GM12873 (cell line): Measurements from ENCODE around the gene JADE2.

ENCODE experiments used
- CTCF ChIP-seq: IDR thresholded peaks from 2 replicates; pipeline ENCODE4 v1.5.1; 2012; ENCODE audit warnings: low read depth, mild to moderate bottlenecking, moderate library complexity, low read length, control low read depth; ENCODE audit not compliant: insufficient read depth; ENCODE audit errors: missing control alignments

The JADE2 gene

DNA sequence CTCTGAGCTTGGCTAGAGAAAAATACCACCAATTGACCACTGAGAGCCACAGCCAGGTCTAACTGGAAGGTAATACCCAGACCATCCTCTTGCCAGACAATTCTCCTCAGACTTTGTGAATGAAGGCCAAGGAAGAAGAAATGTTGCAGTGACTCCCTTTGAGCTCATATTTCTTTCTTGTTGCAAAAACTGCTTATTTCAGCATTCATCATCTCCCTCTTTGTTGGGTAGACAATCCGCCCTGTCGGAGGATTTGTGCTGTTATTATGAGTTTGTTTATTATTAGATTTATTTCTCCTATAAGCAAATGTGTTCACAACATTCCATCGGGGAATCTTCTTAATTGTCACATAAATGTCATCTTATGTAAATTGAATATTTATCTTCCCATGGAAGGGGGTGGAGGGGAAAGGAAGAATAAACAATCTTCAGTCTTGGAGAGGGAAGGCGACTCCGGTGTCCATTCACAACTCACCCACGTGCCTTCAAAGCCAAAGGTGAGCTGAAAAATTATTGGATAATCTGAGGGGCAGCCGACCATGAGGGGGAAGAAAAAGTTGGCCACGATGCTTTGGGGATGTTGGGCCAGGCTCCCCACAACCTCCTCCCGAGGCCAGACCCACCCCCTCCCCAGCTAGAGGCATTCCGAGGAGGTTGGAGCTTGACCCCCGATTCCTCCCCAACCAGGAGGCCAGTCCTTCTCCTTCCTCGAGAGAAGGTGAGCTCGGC is 1.8 kb upstream of the JADE2 start:
- TF ChIP-seq CTCF: no peak

GRCh38 chr5:134524272-134524825 is 1.1 kb upstream of the JADE2 start:
- TF ChIP-seq CTCF: no peak

DNA sequence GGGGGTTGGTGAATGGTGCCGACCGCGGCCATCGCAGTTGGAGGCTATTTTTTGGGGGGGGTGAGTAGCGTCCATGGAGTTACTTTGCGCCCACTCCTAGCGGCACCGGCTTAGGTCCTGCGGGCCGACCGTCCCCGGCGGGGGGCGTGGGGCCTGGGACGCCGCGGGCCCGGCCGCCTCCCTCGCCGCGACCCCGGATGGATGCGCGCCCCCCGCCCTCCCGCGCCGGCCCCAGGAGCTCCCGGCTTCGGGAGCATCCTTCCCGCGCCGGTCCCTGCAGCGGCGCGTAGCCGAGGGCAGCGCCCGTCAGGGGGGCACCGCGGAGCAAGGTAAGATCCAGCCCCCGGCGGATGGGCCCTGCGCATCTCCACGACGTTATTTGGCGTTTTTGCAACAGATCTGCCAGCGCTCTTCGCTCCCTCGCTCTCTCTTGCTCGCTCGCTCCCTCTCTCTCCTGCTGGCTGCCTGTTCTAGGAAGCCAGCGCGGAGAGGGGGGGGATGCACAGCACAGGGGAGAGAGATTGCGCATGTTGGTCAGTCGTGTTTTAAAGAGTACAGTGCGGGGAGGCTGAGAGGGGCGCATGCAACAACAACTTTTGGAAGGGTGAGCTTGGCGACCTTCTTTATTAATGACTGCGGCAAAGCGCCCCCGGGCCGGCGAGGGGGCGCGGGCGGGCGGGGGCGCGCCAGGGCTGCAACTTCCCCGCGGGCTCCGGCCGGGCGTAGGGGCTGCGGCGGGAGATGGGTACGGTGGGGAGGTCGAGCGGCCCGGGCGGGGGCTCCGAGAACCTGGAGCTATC is 413 bp downstream of the JADE2 start:
- TF ChIP-seq CTCF: no peak

DNA sequence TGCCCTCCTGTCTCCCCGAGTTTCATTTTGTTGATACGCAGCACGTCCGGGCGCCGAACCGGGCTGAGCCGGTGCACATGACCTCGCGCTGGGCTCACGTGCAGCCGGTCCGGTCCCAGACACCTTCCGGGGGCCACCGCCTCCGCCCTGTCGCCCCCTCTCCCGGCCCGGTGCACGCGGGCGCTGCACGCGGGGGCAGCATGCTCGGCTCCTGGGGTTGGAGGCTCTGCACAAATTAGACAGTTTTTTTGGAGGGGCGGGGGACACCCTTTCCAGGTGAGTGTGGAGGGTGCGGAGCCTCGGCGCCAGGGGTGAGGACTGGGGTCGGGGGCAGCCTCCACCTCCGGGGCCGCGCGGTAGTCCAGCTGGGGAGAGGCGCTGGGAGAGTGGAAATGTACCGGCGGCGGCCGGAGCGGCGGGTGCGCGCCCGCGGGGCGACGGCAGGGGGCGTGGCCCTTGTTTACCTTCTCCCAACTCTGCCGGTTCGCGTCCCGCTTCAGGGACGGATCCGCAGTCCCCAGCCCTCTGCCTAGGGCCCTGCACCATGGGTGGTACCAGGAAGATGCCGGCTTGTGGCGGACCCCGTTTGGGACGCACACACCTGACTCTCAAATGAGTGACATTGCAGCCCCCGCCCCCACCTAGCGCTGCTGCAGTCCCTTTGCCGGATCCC is 1.1 kb downstream of the JADE2 start:
- TF ChIP-seq CTCF: peak; percentile 62

GRCh38 chr5:134527156-134527960 is 1.9 kb downstream of the JADE2 start:
- TF ChIP-seq CTCF: peak; percentile 78

GRCh38 chr5:134527961-134528424 is 2.5 kb downstream of the JADE2 start:
- TF ChIP-seq CTCF: no peak
